ENCODE results near the gene NFKBIE. TPM values are rescaled to one million over a fixed set of nuclear protein-coding genes. Genes with fewer than 3 reads are reported as not detected.

Gene NFKBIE
- total and polyA plus RNA-seq, 9 of the 15 experiments (the other 6 are each of a cell fraction or from before 2014, with no cell fraction given) = 2.1 to 16.4 (median 11.7) TPM

DNA sequence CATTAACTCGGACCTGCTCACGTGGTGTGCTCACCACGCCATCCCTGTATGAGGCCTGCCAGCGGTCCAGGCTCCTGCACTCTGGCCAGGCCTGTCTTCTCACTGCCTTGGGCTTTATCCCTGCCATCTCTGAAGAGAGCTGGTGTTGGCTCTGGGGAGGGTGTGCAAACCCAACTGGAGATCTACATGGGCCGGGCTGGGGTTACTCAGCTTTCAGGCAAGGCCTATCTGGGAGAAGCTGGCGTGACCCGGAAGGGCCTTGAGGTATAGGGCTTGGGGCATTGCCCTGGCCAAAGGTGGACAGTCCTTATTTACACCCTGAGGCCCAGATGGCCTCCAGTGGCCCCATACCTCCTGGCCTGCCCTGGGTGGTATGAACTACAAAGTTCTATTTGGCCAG, 36.9 kb downstream of the NFKBIE start (continued):
- TF ChIP-seq FOXK1 (CRISPR knock-in tag; IDR thresholded peaks at IDR 0.05; ENCODE audit: borderline replicate concordance) (no peak), ZNF77 (CRISPR knock-in tag; IDR thresholded peaks at IDR 0.05) (no peak), CBFB (CRISPR knock-in tag; IDR thresholded peaks at IDR 0.05) (no peak)

- Histone ChIP-seq H4K20me1 (replicated peaks; ENCODE audit: control insufficient read depth, insufficient read depth, low read length) (peaks cover 3% of the 10 kb centered on the region; the same call in 1 of the 2 replicates), H3K4me1 (replicated peaks in 1 of 2; ENCODE audit: control insufficient read depth in 2 of 2, insufficient read depth in 2 of 2, low read length in 2 of 2) (peaks cover 42 to 65% of the 10 kb centered on the region in 2 experiments), H3K79me2 (ENCODE audit: control insufficient read depth, insufficient read depth, low read length) (peaks cover 52% of the 10 kb centered on the region), H3K9me1 (ENCODE audit: control insufficient read depth, insufficient read depth, low read length) (peaks cover 6% of the 10 kb centered on the region), H3K27ac (ENCODE audit: extremely low read depth, low read depth, low read length) (no peak overlapping the region), H3K4me2 (ENCODE audit: insufficient read depth, low read length) (no peak overlapping the region), H3K9ac (ENCODE audit: insufficient read depth in 1 of 2, low read depth in 2 of 2, low read length in 2 of 2) (peak overlapping the region in 1 of 2 experiments; percentile 76; a peak in 2 of 4 replicates), H3K27me3 (ENCODE audit: control insufficient read depth in 2 of 2, insufficient read depth in 2 of 2, low read length in 2 of 2) (no peaks in the 10 kb centered on the region), H2AFZ (ENCODE audit: low read depth, low read length) (no peak overlapping the region), H3K9me3 (replicated peaks; ENCODE audit: control insufficient read depth, insufficient read depth, low read depth, low read length) (no peaks in the 10 kb centered on the region), H3K36me3 (ENCODE audit: control insufficient read depth, insufficient read depth, low read length) (peaks cover 61% of the 10 kb centered on the region), H3K4me3 (no peak overlapping the region)
- ChIA-PET POLR2A (interaction anchor here (0.7 to 6.5 kb wide), 5 partner anchors 15 to 69 kb away, joined by 3 to 104 read pairs (median 4); partner anchors contain the start of genes CAPN11 and HSP90AB1), CTCF (ENCODE audit: low intra/inter-chr PET ratio) (no interaction called here)
- in situ Hi-C loops (cut with MboI) (no loop called here), intact Hi-C loops (cut with micrococcal nuclease) (loop anchor here (10.0 kb wide), 1 partner anchor 593 kb away; the partner anchor contains the start of gene MAD2L1BP)
- ATAC-seq = no peak
- no TSS peak for BruUV-seq (replicated peaks)
- no peak for FAIRE-seq
- DNase-seq (ENCODE audit: extremely low read depth in 1 of 4, low spot score in 3 of 4) = no peak
- WGBS (ENCODE audit: insufficient coverage, low coverage, missing lambda C conversion rate) = 78% methylated on average over 6 of the region's 6 CpGs
- TF ChIP-seq ZZZ3 (IDR thresholded peaks at IDR 0.05) (no peak), FIP1L1 (IDR thresholded peaks at IDR 0.05; ENCODE audit: low read depth, low read length, poor library complexity, severe bottlenecking) (no peak), MCM7 (IDR thresholded peaks at IDR 0.05) (no peak), MAZ (CRISPR knock-in tag; conservative IDR thresholded peaks at IDR 0.05 in 1 of 2, IDR thresholded peaks at IDR 0.05 in 1 of 2) (no peak), ZNF217 (CRISPR knock-in tag; IDR thresholded peaks at IDR 0.05) (no peak), ETV5 (CRISPR knock-in tag; IDR thresholded peaks at IDR 0.05; ENCODE audit: low read depth) (no peak), ZNF263 (CRISPR knock-in tag; IDR thresholded peaks at IDR 0.05; ENCODE audit: borderline replicate concordance) (no peak), E4F1 (CRISPR knock-in tag; IDR thresholded peaks at IDR 0.05; ENCODE audit: borderline replicate concordance) (no peak), SETDB1 (IDR thresholded peaks at IDR 0.05; ENCODE audit: low read length) (no peak), HNRNPLL (IDR thresholded peaks at IDR 0.05; ENCODE audit: low read depth, low read length, poor library complexity, severe bottlenecking) (no peak), ZBTB11 (CRISPR knock-in tag; IDR thresholded peaks at IDR 0.05) (no peak)
- TF ChIP-seq, protein P1, sequence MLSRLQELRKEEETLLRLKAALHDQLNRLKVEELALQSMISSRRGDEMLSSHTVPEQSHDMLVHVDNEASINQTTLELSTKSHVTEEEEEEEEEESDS (CRISPR knock-in tag; IDR thresholded peaks at IDR 0.05) = no peak
Observed at GRCh38 chr6:44228031-44228430, 37.3 kb downstream of the NFKBIE start.
